ENCODE results near the gene DCAF5.
"Not testable (repeated sequence)": the region's sequence is repeated elsewhere in the genome, so short reads cannot be mapped to it uniquely, and the experiment has no call there.

DCAF5 gene

DNA sequence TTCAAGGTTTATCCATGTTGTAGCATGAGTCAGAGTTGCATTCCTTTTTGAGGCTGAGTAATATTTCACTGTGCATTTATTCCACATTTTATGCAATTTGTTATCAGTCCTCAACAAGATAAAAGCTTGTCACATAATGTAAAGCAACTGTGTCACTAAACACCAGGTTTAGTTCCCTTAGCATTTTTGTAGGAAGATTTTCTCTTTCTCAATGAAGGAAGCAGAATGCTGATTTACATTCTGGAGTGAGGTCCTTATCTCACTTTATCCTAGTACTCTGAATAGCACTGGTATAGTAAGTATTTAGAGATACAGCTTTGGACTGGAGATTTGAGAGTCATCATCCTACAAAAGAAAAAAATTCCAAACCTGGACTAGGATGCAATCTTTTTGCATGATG is 28.6 kb upstream of the DCAF5 start:
- DNase-seq (ENCODE audit: low spot score) = no peak
- in situ Hi-C loops (cut with MboI; ENCODE audit: low pct_unique_long_range_greater_than_20kb, low sequenced_read_pairs, unreplicated experiment) = no loop called here
- TF ChIP-seq, protein P1, sequence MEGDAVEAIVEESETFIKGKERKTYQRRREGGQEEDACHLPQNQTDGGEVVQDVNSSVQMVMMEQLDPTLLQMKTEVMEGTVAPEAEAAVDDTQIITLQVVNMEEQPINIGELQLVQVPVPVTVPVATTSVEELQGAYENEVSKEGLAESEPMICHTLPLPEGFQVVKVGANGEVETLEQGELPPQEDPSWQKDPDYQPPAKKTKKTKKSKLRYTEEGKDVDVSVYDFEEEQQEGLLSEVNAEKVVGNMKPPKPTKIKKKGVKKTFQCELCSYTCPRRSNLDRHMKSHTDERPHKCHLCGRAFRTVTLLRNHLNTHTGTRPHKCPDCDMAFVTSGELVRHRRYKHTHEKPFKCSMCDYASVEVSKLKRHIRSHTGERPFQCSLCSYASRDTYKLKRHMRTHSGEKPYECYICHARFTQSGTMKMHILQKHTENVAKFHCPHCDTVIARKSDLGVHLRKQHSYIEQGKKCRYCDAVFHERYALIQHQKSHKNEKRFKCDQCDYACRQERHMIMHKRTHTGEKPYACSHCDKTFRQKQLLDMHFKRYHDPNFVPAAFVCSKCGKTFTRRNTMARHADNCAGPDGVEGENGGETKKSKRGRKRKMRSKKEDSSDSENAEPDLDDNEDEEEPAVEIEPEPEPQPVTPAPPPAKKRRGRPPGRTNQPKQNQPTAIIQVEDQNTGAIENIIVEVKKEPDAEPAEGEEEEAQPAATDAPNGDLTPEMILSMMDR (IDR thresholded peaks at IDR 0.05; ENCODE audit: extremely low read depth, insufficient read depth, missing control alignments) = no peak

DNA sequence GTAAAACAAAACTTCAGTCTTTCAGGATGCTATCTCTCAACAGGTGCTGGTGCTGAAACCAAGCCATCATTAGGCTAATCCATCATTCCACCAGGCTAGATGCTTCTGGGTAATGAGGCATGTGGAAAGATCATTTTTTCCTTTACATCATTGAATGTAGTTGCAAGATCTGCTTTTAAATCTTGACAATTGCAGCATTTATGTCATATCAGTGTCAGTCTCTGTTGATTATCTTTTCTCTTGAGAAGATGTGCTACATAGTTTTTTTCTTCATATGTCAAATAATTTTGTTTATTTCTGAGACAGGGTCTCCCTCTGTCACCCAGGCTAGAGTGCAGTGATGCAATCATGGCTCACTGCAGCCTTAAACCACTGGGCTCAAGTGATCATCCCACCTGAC is 22.2 kb upstream of the DCAF5 start:
- in situ Hi-C loops (cut with MboI; ENCODE audit: low pct_unique_long_range_greater_than_20kb, low sequenced_read_pairs, unreplicated experiment) = no loop called here
- DNase-seq (ENCODE audit: low spot score) = no peak
- TF ChIP-seq, protein P1 (IDR thresholded peaks at IDR 0.05; ENCODE audit: extremely low read depth, insufficient read depth, missing control alignments) = no peak

DNA sequence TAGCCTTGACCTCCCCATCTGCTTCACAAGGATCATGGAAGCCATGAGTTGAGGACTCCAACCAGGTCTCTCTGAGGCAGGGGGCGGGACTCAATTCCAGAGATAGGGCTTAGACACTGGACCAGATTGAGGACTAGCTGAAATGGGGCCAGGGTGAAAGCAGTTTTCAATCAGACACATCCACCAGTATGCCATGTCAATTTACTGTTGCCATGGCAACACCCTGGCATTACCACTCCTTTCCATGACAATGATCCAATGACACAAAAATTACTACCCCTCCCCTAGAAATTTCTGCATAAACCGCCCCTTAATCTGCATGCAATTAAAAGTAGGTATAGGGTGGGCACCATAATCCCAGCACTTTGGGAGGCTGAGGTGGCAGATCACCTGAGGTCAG is 18.6 kb upstream of the DCAF5 start:
- DNase-seq (ENCODE audit: low spot score) = no peak
- TF ChIP-seq, protein P1 (IDR thresholded peaks at IDR 0.05; ENCODE audit: extremely low read depth, insufficient read depth, missing control alignments) = no peak
- in situ Hi-C loops (cut with MboI; ENCODE audit: low pct_unique_long_range_greater_than_20kb, low sequenced_read_pairs, unreplicated experiment) = no loop called here

DNA sequence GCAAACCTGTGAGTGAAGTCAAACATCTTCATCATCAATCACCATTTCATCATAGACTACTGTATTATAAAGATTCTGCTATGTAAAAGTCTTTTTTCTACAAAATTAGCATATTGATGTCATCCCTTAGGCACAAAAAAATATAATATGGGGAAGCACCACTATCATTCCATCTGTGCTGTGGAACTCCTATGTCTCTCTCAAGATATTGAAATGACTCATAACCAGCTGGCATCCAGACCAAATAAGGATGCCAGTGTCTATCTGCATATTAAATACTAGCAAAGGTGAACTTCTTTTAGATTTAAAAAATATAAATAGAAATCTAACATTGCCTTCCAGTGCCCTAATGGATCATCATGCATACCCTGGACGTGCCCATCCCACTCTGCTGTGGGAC is 17.9 kb upstream of the DCAF5 start:
- no peak for DNase-seq (ENCODE audit: low spot score)
- TF ChIP-seq, protein P1 (IDR thresholded peaks at IDR 0.05; ENCODE audit: extremely low read depth, insufficient read depth, missing control alignments) = no peak

DNA sequence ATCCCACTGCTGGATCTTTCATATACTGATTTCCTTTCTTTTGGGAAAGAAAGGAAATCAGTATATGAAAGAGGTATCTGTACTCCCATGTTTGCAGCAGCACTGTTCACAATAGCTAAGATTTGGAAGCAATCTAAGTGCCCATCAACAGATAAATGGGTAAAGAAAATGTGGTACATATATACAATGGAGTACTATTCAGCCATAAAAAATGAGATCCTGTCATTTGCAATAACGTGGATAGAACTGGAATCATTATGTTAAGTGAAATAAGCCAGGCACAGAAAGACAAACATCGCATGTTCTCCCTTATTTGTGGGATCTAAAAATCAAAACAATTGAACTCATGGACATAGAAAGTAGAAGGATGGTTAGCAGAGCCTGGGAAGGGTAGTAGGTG is 12.9 kb upstream of the DCAF5 start:
- in situ Hi-C loops (cut with MboI; ENCODE audit: low pct_unique_long_range_greater_than_20kb, low sequenced_read_pairs, unreplicated experiment); DNase-seq (ENCODE audit: low spot score): not testable (repeated sequence)

More for the DNA sequence above, 17.9 kb upstream of the DCAF5 start:
- in situ Hi-C loops (cut with MboI; ENCODE audit: low pct_unique_long_range_greater_than_20kb, low sequenced_read_pairs, unreplicated experiment) = no loop called here

DNA sequence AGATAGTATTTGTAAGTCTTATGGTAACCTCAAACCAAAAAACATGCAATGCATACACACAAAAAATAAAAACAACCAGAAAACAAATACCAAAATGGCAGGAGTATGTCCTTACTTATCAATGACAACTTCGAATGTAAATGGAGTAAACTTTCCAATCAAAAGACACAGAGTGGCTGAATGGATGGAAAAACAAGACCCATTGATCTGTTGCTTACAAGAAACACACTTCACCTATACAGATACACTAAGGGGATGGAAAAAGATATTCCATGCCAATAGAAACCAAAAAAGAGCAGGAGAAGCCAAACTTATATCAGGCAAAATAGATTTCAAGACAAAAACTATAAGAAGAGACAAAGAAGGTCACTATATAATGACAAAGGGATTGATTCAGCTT is 8.7 kb upstream of the DCAF5 start:
- in situ Hi-C loops (cut with MboI; ENCODE audit: low pct_unique_long_range_greater_than_20kb, low sequenced_read_pairs, unreplicated experiment) = no loop called here
- DNase-seq (ENCODE audit: low spot score) = no peak
- TF ChIP-seq, protein P1 (IDR thresholded peaks at IDR 0.05; ENCODE audit: extremely low read depth, insufficient read depth, missing control alignments) = no peak

DNA sequence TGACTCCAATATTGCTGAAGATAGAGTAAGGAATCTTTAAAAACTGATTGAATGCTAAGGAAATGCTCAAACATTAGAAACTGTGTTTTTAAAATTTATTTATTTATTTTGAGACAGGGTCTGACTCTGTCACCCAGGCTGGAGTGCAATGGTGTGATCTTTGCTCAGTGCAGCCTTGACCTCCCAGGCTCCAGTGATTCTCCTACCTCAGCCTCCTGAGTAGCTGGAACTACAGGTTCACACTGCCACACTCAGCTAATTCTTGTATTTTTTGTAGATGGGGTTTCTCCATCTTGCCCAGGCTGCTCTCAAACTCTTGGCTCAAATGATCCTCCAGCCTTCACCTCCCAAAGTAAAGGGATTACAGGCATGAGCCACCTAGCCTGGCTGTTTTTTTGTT is 3.3 kb upstream of the DCAF5 start:
- in situ Hi-C loops (cut with MboI; ENCODE audit: low pct_unique_long_range_greater_than_20kb, low sequenced_read_pairs, unreplicated experiment) = no loop called here
- no peak for DNase-seq (ENCODE audit: low spot score)
- TF ChIP-seq, protein P1 (IDR thresholded peaks at IDR 0.05; ENCODE audit: extremely low read depth, insufficient read depth, missing control alignments) = no peak
